ENCODE measurements around the gene PCNX4. TPM values are rescaled to one million over a fixed set of nuclear protein-coding genes. Genes with fewer than 3 reads are reported as not detected.

Gene PCNX4
- total RNA-seq, 3 donors from 2014 or later: 32.6 to 85.9 (median 53.7) TPM

GRCh38 chr14:60214415-60215126, 122.8 kb downstream of the PCNX4 start:
- intact Hi-C loops (cut with DNase I; ENCODE audit: low total_unique reads): no loop called here
- H3K27ac ChIP-seq: no peak overlapping the region
- H3K4me3 ChIP-seq: no peak overlapping the region
- no peaks in the 10 kb centered on the region for H3K27me3 ChIP-seq
- no peaks in the 10 kb centered on the region for H3K4me1 ChIP-seq
- DNase-seq (ENCODE audit: low spot score in 2 of 2): no peak
- TF ChIP-seq CTCF (IDR thresholded peaks at IDR 0.05) (no peak), POLR2AphosphoS5 (IDR thresholded peaks at IDR 0.05) (no peak), POLR2A (IDR thresholded peaks at IDR 0.05) (no peak)
- no peaks in the 10 kb centered on the region for H3K9me3 ChIP-seq
- H3K36me3 ChIP-seq: no peaks in the 10 kb centered on the region

DNA sequence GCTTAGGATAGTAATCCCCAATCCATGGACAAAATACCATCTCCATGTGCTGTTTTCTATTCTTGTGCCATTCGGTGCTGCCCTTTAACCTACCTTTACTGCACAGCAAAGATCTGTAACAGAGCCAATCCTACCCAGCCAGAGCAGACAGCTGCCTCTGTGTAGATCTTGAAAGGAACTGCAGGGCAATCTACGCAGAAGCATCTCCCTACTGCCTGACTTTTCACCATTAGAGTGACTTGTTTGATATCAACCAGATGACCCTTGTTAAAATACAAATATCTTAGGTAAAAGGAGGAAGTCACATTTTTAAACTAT, 123.4 kb downstream of the PCNX4 start:
- DNase-seq (ENCODE audit: low spot score in 2 of 2): no peak
- H3K27me3 ChIP-seq: no peaks in the 10 kb centered on the region
- intact Hi-C loops (cut with DNase I; ENCODE audit: low total_unique reads): no loop called here
- no peaks in the 10 kb centered on the region for H3K36me3 ChIP-seq
- no peak for TF ChIP-seq CTCF (IDR thresholded peaks at IDR 0.05)
- H3K4me1 ChIP-seq: no peaks in the 10 kb centered on the region
- no peaks in the 10 kb centered on the region for H3K9me3 ChIP-seq
- no peak overlapping the region for H3K4me3 ChIP-seq
- H3K27ac ChIP-seq: no peak overlapping the region

GRCh38 chr14:60215520-60216420, 124.0 kb downstream of the PCNX4 start:
- Histone ChIP-seq H3K27me3 (no peaks in the 10 kb centered on the region), H3K36me3 (no peaks in the 10 kb centered on the region), H3K4me1 (no peaks in the 10 kb centered on the region), H3K9me3 (no peaks in the 10 kb centered on the region), H3K4me3 (no peak overlapping the region), H3K27ac (no peak overlapping the region)
- no peak for TF ChIP-seq CTCF (IDR thresholded peaks at IDR 0.05)
- TF ChIP-seq POLR2A (IDR thresholded peaks at IDR 0.05): no peak
- no peak for TF ChIP-seq POLR2AphosphoS5 (IDR thresholded peaks at IDR 0.05)
- intact Hi-C loops (cut with DNase I; ENCODE audit: low total_unique reads): no loop called here
- no peak for DNase-seq (ENCODE audit: low spot score in 2 of 2)

DNA sequence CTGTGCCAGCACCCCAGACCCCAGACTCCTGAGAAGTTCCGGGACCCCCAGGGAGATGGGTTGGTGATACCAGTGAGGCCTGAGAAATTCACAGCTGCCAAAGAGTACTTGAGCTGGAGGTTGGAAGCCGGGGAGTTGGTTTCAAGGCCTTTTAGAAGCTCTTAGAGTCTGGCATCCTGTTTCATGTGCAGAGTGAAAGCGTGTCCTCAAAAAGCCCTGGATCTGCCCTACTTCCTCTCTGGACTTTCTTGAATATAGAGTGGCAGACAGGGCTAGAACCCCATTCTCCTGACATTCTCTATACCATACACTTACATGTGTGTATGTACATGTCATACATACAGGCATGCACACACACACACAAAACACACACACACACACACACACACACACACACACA, 126.0 kb downstream of the PCNX4 start:
- no peak for DNase-seq (ENCODE audit: low spot score in 2 of 2)
- Histone ChIP-seq H3K36me3 (no peaks in the 10 kb centered on the region), H3K4me3 (no peak overlapping the region), H3K27ac (no peak overlapping the region), H3K9me3 (no peaks in the 10 kb centered on the region), H3K4me1 (no peaks in the 10 kb centered on the region), H3K27me3 (no peaks in the 10 kb centered on the region)
- intact Hi-C loops (cut with DNase I; ENCODE audit: low total_unique reads): no loop called here
- TF ChIP-seq POLR2A (IDR thresholded peaks at IDR 0.05) (no peak), CTCF (IDR thresholded peaks at IDR 0.05) (no peak), POLR2AphosphoS5 (IDR thresholded peaks at IDR 0.05) (no peak)

Other genes starting within 250 kb of the PCNX4 start
- gene RTN1, start 221.1 kb upstream of the PCNX4 start, total RNA-seq: 10 to 100 TPM; 10.8 to 44.5 (median 17.7) TPM
- gene LRRC9, start 171.8 kb upstream of the PCNX4 start, total RNA-seq: under 1 TPM in 1 of 3 donors, not detected in 2; 0.16 TPM
- 10 to 100 TPM; 85.9 to 92.8 (median 89.8) TPM for gene DHRS7, start 73.5 kb downstream of the PCNX4 start, total RNA-seq
- 10 to 100 TPM; 39.3 to 53.8 (median 49.9) TPM for gene PPM1A, start 157.3 kb downstream of the PCNX4 start, total RNA-seq

All from breast epithelium (tissue), 4 donors.